ENCODE data around the gene PITHD1.

The PITHD1 gene

DNA sequence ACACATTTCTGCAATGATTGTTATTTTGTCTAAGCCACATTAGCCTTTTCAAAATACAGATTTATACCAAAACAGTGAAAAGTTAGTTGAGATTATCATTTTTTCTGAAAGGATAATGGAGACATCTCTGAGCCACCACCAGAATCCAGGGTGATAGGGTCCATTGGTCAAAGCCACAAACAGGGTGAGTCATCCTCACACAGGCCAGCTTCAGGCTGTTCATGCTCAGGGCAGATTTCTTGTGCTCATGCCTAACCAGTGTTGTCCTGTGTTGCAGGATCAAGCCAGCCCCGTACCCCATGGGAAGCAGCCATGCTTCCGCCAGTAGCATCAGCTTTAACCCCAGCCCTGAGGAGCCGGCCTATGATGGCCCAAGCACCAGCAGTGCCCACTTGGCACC is 21.5 kb upstream of the PITHD1 start:
- DNase-seq (ENCODE audit: low spot score) = no peak
- TF ChIP-seq, protein P1, sequence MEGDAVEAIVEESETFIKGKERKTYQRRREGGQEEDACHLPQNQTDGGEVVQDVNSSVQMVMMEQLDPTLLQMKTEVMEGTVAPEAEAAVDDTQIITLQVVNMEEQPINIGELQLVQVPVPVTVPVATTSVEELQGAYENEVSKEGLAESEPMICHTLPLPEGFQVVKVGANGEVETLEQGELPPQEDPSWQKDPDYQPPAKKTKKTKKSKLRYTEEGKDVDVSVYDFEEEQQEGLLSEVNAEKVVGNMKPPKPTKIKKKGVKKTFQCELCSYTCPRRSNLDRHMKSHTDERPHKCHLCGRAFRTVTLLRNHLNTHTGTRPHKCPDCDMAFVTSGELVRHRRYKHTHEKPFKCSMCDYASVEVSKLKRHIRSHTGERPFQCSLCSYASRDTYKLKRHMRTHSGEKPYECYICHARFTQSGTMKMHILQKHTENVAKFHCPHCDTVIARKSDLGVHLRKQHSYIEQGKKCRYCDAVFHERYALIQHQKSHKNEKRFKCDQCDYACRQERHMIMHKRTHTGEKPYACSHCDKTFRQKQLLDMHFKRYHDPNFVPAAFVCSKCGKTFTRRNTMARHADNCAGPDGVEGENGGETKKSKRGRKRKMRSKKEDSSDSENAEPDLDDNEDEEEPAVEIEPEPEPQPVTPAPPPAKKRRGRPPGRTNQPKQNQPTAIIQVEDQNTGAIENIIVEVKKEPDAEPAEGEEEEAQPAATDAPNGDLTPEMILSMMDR (IDR thresholded peaks at IDR 0.05) = no peak
- Histone ChIP-seq H3K27ac (no peak overlapping the region), H3K4me3 (no peak overlapping the region)

DNA sequence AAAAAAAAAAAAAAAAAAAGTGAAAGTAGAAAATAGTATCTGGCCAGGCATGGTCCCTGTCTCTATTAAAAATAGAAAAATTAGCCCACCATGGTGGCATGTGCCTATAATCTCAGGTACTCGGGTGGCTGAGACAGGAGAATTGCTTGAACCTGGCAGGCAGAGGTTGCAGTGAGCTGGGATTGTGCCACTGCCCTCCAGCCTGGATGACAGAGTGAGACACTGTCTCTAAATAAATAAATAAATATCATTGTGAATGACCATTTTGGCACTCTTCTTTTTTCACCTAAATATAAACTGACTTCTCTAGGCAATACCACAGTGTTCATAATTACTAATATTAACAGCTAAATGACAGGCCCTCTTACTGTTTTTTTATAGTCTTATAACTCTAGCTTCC is 20.4 kb upstream of the PITHD1 start:
- Histone ChIP-seq H3K4me3 (no peak overlapping the region), H3K27ac (no peak overlapping the region)
- TF ChIP-seq, protein P1 (IDR thresholded peaks at IDR 0.05) = no peak
- DNase-seq (ENCODE audit: low spot score) = no peak

DNA sequence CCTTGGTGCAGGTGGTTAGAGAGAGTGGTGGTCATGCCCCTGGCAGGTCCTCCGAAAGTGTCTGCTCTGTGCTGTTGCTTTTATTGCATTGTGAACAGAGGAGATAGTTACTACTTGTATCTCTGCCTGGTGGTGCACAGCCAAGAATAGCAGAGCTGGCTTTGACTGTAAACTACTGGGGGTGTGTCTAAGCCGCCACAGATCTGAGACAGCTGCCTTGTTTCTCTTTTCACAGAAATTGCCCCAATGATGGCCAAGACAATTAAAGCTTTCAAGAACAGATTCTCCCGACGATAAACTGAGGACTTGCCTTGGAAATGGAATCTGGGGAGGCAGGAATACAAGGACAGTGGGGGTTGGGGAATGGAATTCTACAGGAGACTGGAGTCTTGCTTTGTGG is 18.9 kb upstream of the PITHD1 start:
- no peak overlapping the region for H3K4me3 ChIP-seq
- TF ChIP-seq, protein P1 (IDR thresholded peaks at IDR 0.05) = no peak
- no peak for DNase-seq (ENCODE audit: low spot score)
- no peak overlapping the region for H3K27ac ChIP-seq

DNA sequence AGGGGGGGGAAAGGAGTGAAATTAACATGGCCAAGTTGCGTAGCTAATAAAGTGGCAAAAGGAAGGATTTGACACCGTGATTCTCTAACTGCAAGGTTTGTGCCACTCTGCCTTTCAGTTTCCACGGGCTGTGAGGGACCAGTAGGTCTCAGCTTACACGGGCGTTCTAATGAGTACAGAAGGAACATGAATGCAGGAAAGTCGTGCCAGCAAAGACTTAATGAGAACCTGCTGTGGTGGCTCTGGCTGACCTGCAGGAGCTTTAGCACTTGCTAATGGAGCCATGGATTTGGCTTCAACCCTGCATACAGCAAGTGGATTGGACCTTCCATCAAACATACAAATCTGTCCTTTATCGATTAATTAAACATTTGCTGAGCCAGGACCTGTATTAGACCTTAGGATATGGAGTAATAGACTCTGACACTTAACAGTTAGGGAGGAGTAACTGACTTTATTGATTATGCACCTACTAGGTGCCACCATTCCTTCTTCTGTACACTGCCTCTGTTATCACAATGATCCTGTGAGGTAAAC is 15.1 kb upstream of the PITHD1 start:
- Histone ChIP-seq H3K4me3 (no peak overlapping the region), H3K27ac (no peak overlapping the region)
- no peak for DNase-seq (ENCODE audit: low spot score)
- TF ChIP-seq, protein P1 (IDR thresholded peaks at IDR 0.05) = no peak

DNA sequence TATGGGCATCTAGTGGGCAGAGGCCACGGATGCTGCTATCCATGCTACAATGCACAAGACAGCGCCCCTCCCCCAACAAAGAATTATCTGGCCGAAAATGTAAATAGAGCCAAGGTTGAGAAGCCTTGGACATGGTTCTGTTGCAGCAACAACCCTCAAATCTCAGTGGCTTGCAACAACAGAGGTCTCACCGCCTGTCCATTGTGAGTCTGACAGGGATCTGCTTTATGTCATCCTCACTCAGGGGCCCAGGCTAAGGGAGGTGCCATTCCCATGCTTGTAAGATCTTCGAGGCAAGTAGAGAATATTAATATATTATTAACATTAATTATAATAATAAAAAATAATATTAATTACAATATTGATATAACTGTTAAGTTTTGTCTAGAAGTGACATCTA is 9.5 kb upstream of the PITHD1 start:
- Histone ChIP-seq H3K4me3 (no peak overlapping the region), H3K27ac (no peak overlapping the region)
- DNase-seq (ENCODE audit: low spot score) = no peak
- TF ChIP-seq, protein P1 (IDR thresholded peaks at IDR 0.05) = no peak

DNA sequence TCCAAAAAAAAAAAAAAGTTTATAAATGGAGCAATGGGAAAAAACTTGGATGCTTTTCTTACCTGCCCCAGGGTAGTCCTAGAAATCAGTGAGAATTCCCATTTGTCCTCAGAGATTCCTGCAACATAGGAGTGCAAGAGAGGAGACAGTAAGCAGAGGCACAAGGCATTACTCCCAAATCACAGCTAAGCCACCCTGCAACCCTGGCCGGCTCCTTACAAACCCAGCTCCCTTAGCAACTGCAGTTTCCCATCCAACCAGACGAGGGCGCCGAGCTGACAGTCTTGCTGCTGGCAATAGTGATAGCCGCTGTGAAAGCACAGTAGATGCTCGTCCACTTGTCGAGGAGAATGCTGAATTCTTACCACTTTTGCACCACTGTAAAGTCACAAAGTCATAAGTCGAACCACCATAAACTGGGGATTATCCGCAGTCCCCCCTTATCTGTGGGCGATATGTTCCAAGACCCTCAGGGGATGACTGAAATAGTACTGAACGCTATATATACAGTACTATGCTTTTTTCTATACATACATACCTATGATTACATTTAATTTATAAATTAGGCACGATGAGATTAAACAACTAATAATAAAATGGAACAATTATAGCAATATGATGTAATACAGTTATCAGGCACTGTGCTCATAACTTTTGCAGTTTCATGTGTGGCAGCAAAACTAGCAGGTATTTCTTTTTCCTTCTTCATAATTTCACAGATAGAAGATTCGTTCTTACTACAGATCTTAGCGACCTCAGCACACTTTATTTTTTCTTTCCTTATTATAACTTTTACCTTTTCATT is 6.0 kb upstream of the PITHD1 start:
- Histone ChIP-seq H3K27ac (no peak overlapping the region), H3K4me3 (peak overlapping the region; percentile 36)
- DNase-seq (ENCODE audit: low spot score) = no peak
- TF ChIP-seq, protein P1 (IDR thresholded peaks at IDR 0.05) = no peak

DNA sequence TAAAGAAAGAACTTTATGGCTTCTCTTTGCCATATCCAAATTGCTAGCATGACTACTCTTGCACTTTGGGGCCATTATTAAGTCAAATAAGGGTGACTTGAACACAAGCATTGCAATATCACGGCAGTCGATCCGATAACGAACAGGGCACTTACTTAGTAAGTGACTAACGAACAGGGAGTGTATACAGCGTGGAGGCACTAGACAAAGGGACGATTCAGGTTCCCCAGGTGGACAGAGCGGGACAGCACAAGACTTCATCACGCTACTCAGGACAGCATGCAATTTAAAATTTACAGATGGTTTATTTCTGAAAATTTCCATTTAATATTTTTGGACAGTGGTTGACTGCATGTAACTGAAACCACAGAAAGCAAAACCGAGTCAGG is 5.4 kb upstream of the PITHD1 start:
- TF ChIP-seq, protein P1 (IDR thresholded peaks at IDR 0.05) = no peak
- Histone ChIP-seq H3K27ac (no peak overlapping the region), H3K4me3 (no peak overlapping the region)
- no peak for DNase-seq (ENCODE audit: low spot score)
